HG03135 (cell line): ENCODE measurements around the gene STX1A.
"Not testable (repeated sequence)": the region's sequence is repeated elsewhere in the genome, so short reads cannot be mapped to it uniquely, and the experiment has no call there.

Source experiments
- ATAC-seq: cut with Tn5 transposase; IDR thresholded peaks from one replicate; pipeline ENCODE4 v1.9.1; 2021; ENCODE audit warnings: mild to moderate bottlenecking, moderate library complexity; ENCODE audit not compliant: unreplicated experiment

STX1A gene

DNA sequence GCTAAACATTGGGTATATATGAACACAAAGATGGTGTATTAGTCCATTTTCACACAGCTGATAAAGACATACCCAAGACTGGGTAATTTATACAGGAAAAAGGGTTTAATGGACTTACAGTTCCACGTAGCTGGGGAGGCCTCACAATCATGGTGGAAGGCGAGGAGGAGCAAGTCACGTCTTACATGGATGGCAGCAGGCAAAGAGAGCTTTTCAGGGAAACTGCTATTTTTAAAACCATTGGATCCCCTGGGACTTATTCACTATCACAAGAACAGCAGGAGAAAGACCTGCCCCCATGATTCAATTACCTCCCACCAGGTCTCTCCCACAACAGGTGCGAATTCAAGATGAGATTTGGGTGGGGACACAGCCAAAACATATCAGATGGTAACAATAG lies 64.2 kb downstream of the STX1A start:
- not testable (repeated sequence) for ATAC-seq

DNA sequence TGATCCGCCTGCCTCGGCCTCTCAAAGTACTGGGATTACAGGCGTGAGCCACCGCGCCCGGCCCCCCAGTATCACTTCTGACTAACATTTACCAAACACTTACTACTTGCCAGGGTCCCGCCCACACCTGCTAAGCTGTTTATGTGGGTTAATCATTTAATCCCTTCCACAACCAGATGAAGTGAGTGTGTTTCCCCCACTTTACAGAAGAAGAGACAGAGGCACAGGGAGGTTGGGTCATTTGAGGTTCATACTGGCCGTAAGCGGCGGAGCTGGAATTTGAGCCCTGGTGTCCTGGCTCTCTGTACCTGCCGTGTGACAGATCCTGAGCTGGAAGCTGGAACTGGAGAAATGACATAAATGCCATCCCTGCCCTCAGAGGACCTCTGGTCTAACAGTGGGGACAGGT lies 66.9 kb downstream of the STX1A start:
- ATAC-seq, result no peak

DNA sequence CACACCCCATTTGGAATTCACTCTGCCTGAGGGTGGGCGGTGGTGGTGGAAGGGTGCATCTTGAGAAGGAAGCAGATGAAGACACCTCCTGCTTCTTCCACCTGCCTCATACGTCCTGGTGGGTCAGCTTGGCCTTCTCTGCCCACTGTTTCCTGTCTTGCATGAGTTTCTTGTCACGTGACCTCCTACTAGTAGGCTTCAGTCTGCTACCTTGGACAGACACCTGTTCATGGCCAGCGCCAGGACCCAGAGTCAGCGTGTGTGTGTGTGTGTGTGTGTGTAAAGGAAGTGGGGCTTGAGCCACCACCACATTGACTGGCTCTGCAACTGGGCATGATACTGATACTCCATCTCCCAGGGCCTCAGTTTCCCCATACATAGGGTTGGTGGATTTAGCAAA lies 68.9 kb downstream of the STX1A start:
- no peak for ATAC-seq

DNA sequence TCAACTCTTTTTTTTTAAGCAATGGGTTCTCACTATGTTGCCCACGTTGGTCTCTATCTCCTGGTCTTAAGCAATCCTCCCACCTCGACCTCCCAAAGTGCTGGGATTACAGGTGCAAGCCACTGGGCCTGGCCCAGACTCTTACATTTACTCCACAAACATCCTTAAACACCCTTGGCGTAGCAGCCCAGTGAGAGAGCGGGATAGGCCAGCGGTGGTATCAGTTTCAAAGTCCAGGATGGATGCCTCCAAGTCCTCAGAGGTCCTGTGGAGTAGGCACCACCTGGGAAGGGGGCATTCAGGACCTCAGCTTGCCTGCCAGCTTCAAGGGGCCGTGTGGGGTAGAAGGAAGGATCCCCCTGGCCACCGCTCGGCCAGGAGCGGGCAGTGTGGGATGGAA lies 69.9 kb downstream of the STX1A start:
- no peak for ATAC-seq
